ENCODE measurements around the gene GNB3. TPM values are rescaled to one million over a fixed set of nuclear protein-coding genes. Genes with fewer than 3 reads are reported as not detected.

GNB3 gene
- total and polyA plus RNA-seq, 9 of the 15 experiments (the other 6 are each of a cell fraction or from before 2014, with no cell fraction given): 1.4 to 5.8 (median 2.0) TPM

DNA sequence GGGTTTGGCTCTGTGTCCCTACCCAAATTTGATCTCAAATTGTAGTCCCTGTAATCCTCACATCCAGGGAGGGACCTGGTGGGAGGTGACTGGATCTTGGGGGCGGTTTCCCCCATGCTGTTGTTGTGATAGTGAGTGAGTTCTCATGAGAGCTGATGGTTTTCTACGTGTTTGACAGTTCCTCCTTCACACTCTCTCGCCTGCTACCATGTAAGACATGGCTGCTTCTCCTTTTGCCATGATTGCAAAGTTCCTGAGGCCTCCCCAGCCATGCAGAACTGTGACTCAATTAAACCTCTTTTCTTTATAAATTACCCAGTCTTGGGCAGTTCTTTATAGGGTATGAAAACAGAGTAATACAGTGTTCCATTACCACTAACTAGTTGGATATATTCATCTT lies 53.6 kb downstream of the GNB3 start (continued):
- TF ChIP-seq ZBTB1 (CRISPR knock-in tag; IDR thresholded peaks at IDR 0.05; ENCODE audit: borderline replicate concordance, low read depth): no peak
- no peak for TF ChIP-seq ZNF140 (CRISPR knock-in tag; IDR thresholded peaks at IDR 0.05)

Other genes with a start within 250 kb of the GNB3 start
Only the 7 nearest of the 27 such genes appear.
- gene CD4, start 51.4 kb upstream of the GNB3 start, total RNA-seq (2014; rRNA removed): not detected in 2 replicates
- not detected in 2 replicates for gene CD4, start 51.4 kb upstream of the GNB3 start, total RNA-seq (2014; rRNA removed; fragmentation: Illumina TruSeq; extraction: Trizol)
- gene CD4, start 51.4 kb upstream of the GNB3 start, total RNA-seq (2015; rRNA removed; fragmentation: Illumina TruSeq; extraction: Trizol): 0.07 and 0.08 TPM in 2 replicates
- gene CD4, start 51.4 kb upstream of the GNB3 start, total RNA-seq (2021): 0.27 and 0.31 TPM in 2 replicates
- gene CD4, start 51.4 kb upstream of the GNB3 start, polyA plus RNA-seq (2011; rRNA removed): 0.04 TPM in 1 of 2 replicates, not detected in the other
- 0.06 and 0.10 TPM in 2 replicates for gene CD4, start 51.4 kb upstream of the GNB3 start, polyA plus RNA-seq (2014; fragmentation: Illumina TruSeq; extraction: Trizol)
- under 1 TPM in 1 of 2 experiments, not detected in 1; 0.06 TPM for gene CD4, start 51.4 kb upstream of the GNB3 start, polyA plus RNA-seq (2014; fragmentation: Nextera tagmentation; extraction: Ambion mirVana)
- 0.11 TPM in 1 of 2 replicates, not detected in the other for gene CD4, start 51.4 kb upstream of the GNB3 start, polyA plus RNA-seq (2014; rRNA removed)
- 1.1 and 1.7 TPM in 2 replicates for gene GPR162, start 19.1 kb upstream of the GNB3 start, total RNA-seq (2014; rRNA removed)
- 0.35 and 0.65 TPM in 2 replicates for gene GPR162, start 19.1 kb upstream of the GNB3 start, total RNA-seq (2014; rRNA removed; fragmentation: Illumina TruSeq; extraction: Trizol)
- gene GPR162, start 19.1 kb upstream of the GNB3 start, total RNA-seq (2015; rRNA removed; fragmentation: Illumina TruSeq; extraction: Trizol): 0.65 and 1.1 TPM in 2 replicates
- gene GPR162, start 19.1 kb upstream of the GNB3 start, total RNA-seq (2021): 1.4 and 1.7 TPM in 2 replicates
- gene GPR162, start 19.1 kb upstream of the GNB3 start, polyA plus RNA-seq (2011; rRNA removed): 1.0 and 2.7 TPM in 2 replicates
- 1.1 and 1.7 TPM in 2 replicates for gene GPR162, start 19.1 kb upstream of the GNB3 start, polyA plus RNA-seq (2014; fragmentation: Illumina TruSeq; extraction: Trizol)
- not detected for gene GPR162, start 19.1 kb upstream of the GNB3 start, polyA plus RNA-seq (2014; fragmentation: Nextera tagmentation; extraction: Ambion mirVana)
- gene GPR162, start 19.1 kb upstream of the GNB3 start, polyA plus RNA-seq (2014; rRNA removed): 1.8 and 2.8 TPM in 2 replicates
- gene P3H3, start 12.5 kb upstream of the GNB3 start, total RNA-seq (2014; rRNA removed): 7.1 and 9.5 TPM in 2 replicates
- gene P3H3, start 12.5 kb upstream of the GNB3 start, total RNA-seq (2014; rRNA removed; fragmentation: Illumina TruSeq; extraction: Trizol): 1.9 and 4.3 TPM in 2 replicates
- gene P3H3, start 12.5 kb upstream of the GNB3 start, total RNA-seq (2015; rRNA removed; fragmentation: Illumina TruSeq; extraction: Trizol): 6.6 and 8.0 TPM in 2 replicates
- gene P3H3, start 12.5 kb upstream of the GNB3 start, total RNA-seq (2021): 14.2 and 15.0 TPM in 2 replicates
- gene P3H3, start 12.5 kb upstream of the GNB3 start, polyA plus RNA-seq (2011; rRNA removed): 4.0 and 10.2 TPM in 2 replicates
- gene P3H3, start 12.5 kb upstream of the GNB3 start, polyA plus RNA-seq (2014; fragmentation: Illumina TruSeq; extraction: Trizol): 4.8 and 7.3 TPM in 2 replicates
- under 1 TPM; 0.03 to 0.27 TPM for gene P3H3, start 12.5 kb upstream of the GNB3 start, polyA plus RNA-seq (2014; fragmentation: Nextera tagmentation; extraction: Ambion mirVana)
- gene P3H3, start 12.5 kb upstream of the GNB3 start, polyA plus RNA-seq (2014; rRNA removed): 10.2 and 13.2 TPM in 2 replicates
- 55.1 and 71.3 TPM in 2 replicates for gene CDCA3, start 10.4 kb downstream of the GNB3 start, total RNA-seq (2014; rRNA removed)
- 37.5 and 38.9 TPM in 2 replicates for gene CDCA3, start 10.4 kb downstream of the GNB3 start, total RNA-seq (2014; rRNA removed; fragmentation: Illumina TruSeq; extraction: Trizol)
- gene CDCA3, start 10.4 kb downstream of the GNB3 start, total RNA-seq (2015; rRNA removed; fragmentation: Illumina TruSeq; extraction: Trizol): 62.3 and 62.7 TPM in 2 replicates
- gene CDCA3, start 10.4 kb downstream of the GNB3 start, total RNA-seq (2021): 47.2 and 47.4 TPM in 2 replicates
- 57.3 and 65.6 TPM in 2 replicates for gene CDCA3, start 10.4 kb downstream of the GNB3 start, polyA plus RNA-seq (2011; rRNA removed)
- 80.8 and 86.3 TPM in 2 replicates for gene CDCA3, start 10.4 kb downstream of the GNB3 start, polyA plus RNA-seq (2014; fragmentation: Illumina TruSeq; extraction: Trizol)
- 10 to 100 TPM; 24.2 to 30.6 TPM for gene CDCA3, start 10.4 kb downstream of the GNB3 start, polyA plus RNA-seq (2014; fragmentation: Nextera tagmentation; extraction: Ambion mirVana)
- 80.3 and 103 TPM in 2 replicates for gene CDCA3, start 10.4 kb downstream of the GNB3 start, polyA plus RNA-seq (2014; rRNA removed)
- 64.3 and 69.8 TPM in 2 replicates for gene USP5, start 11.2 kb downstream of the GNB3 start, total RNA-seq (2014; rRNA removed)
- gene USP5, start 11.2 kb downstream of the GNB3 start, total RNA-seq (2014; rRNA removed; fragmentation: Illumina TruSeq; extraction: Trizol): 26.3 and 32.5 TPM in 2 replicates
- gene USP5, start 11.2 kb downstream of the GNB3 start, total RNA-seq (2015; rRNA removed; fragmentation: Illumina TruSeq; extraction: Trizol): 59.4 and 59.8 TPM in 2 replicates
- 103 and 107 TPM in 2 replicates for gene USP5, start 11.2 kb downstream of the GNB3 start, total RNA-seq (2021)
- 48.6 and 52.9 TPM in 2 replicates for gene USP5, start 11.2 kb downstream of the GNB3 start, polyA plus RNA-seq (2011; rRNA removed)
- 72.8 and 91.3 TPM in 2 replicates for gene USP5, start 11.2 kb downstream of the GNB3 start, polyA plus RNA-seq (2014; fragmentation: Illumina TruSeq; extraction: Trizol)
- gene USP5, start 11.2 kb downstream of the GNB3 start, polyA plus RNA-seq (2014; fragmentation: Nextera tagmentation; extraction: Ambion mirVana): 1 to 10 TPM; 1.4 to 3.4 TPM
- gene USP5, start 11.2 kb downstream of the GNB3 start, polyA plus RNA-seq (2014; rRNA removed): 44.9 and 45.4 TPM in 2 replicates
- 810 and 1,081 TPM in 2 replicates for gene TPI1, start 26.6 kb downstream of the GNB3 start, total RNA-seq (2014; rRNA removed)
- 553 and 662 TPM in 2 replicates for gene TPI1, start 26.6 kb downstream of the GNB3 start, total RNA-seq (2014; rRNA removed; fragmentation: Illumina TruSeq; extraction: Trizol)
- 816 and 892 TPM in 2 replicates for gene TPI1, start 26.6 kb downstream of the GNB3 start, total RNA-seq (2015; rRNA removed; fragmentation: Illumina TruSeq; extraction: Trizol)
- 678 and 684 TPM in 2 replicates for gene TPI1, start 26.6 kb downstream of the GNB3 start, total RNA-seq (2021)
- 1,939 and 1,978 TPM in 2 replicates for gene TPI1, start 26.6 kb downstream of the GNB3 start, polyA plus RNA-seq (2011; rRNA removed)
- gene TPI1, start 26.6 kb downstream of the GNB3 start, polyA plus RNA-seq (2014; fragmentation: Illumina TruSeq; extraction: Trizol): 1,007 and 1,220 TPM in 2 replicates
- 1,000 to 10,000 TPM; 4,965 to 4,971 TPM for gene TPI1, start 26.6 kb downstream of the GNB3 start, polyA plus RNA-seq (2014; fragmentation: Nextera tagmentation; extraction: Ambion mirVana)
- gene TPI1, start 26.6 kb downstream of the GNB3 start, polyA plus RNA-seq (2014; rRNA removed): 764 and 829 TPM in 2 replicates
- 8.9 and 10.6 TPM in 2 replicates for gene SPSB2, start 32.4 kb downstream of the GNB3 start, total RNA-seq (2014; rRNA removed)
- gene SPSB2, start 32.4 kb downstream of the GNB3 start, total RNA-seq (2014; rRNA removed; fragmentation: Illumina TruSeq; extraction: Trizol): 1.3 and 1.6 TPM in 2 replicates
- gene SPSB2, start 32.4 kb downstream of the GNB3 start, total RNA-seq (2015; rRNA removed; fragmentation: Illumina TruSeq; extraction: Trizol): 7.2 and 7.9 TPM in 2 replicates
- 7.5 and 9.4 TPM in 2 replicates for gene SPSB2, start 32.4 kb downstream of the GNB3 start, total RNA-seq (2021)
- 1.9 and 3.0 TPM in 2 replicates for gene SPSB2, start 32.4 kb downstream of the GNB3 start, polyA plus RNA-seq (2011; rRNA removed)
- gene SPSB2, start 32.4 kb downstream of the GNB3 start, polyA plus RNA-seq (2014; fragmentation: Illumina TruSeq; extraction: Trizol): 1.4 and 5.5 TPM in 2 replicates
- under 1 TPM; 0.10 to 0.29 TPM for gene SPSB2, start 32.4 kb downstream of the GNB3 start, polyA plus RNA-seq (2014; fragmentation: Nextera tagmentation; extraction: Ambion mirVana)
- gene SPSB2, start 32.4 kb downstream of the GNB3 start, polyA plus RNA-seq (2014; rRNA removed): 10.5 and 13.7 TPM in 2 replicates

Data from K562 (cell line).